ENCODE results near the gene CHML.

Gene CHML

DNA sequence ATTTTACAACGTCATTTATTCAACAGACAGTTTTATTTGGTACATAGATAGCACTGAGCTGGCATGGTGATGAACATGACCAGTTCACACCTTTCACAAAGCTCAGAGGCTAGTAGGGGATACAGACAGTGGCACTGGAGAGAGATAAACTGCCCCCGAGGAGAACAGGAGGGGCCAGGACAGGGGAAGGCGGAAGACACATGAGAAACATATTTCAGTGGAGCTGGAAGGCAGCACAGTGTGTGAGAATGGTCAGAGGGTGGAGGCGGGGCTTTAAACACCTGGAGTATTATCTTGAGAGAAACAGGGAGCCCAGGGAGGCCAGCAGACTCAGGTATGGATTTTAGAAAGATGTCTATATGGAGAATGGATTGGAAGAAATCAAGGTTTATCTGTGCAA, 49.5 kb downstream of the CHML start:
- TF ChIP-seq, protein P1, sequence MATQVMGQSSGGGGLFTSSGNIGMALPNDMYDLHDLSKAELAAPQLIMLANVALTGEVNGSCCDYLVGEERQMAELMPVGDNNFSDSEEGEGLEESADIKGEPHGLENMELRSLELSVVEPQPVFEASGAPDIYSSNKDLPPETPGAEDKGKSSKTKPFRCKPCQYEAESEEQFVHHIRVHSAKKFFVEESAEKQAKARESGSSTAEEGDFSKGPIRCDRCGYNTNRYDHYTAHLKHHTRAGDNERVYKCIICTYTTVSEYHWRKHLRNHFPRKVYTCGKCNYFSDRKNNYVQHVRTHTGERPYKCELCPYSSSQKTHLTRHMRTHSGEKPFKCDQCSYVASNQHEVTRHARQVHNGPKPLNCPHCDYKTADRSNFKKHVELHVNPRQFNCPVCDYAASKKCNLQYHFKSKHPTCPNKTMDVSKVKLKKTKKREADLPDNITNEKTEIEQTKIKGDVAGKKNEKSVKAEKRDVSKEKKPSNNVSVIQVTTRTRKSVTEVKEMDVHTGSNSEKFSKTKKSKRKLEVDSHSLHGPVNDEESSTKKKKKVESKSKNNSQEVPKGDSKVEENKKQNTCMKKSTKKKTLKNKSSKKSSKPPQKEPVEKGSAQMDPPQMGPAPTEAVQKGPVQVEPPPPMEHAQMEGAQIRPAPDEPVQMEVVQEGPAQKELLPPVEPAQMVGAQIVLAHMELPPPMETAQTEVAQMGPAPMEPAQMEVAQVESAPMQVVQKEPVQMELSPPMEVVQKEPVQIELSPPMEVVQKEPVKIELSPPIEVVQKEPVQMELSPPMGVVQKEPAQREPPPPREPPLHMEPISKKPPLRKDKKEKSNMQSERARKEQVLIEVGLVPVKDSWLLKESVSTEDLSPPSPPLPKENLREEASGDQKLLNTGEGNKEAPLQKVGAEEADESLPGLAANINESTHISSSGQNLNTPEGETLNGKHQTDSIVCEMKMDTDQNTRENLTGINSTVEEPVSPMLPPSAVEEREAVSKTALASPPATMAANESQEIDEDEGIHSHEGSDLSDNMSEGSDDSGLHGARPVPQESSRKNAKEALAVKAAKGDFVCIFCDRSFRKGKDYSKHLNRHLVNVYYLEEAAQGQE (IDR thresholded peaks at IDR 0.05; ENCODE audit: low read depth): no peak
- TF ChIP-seq TCF12 (IDR thresholded peaks at IDR 0.05; ENCODE audit: low read depth): no peak
- TF ChIP-seq YY1 (IDR thresholded peaks at IDR 0.05; ENCODE audit: low read depth): no peak
- TF ChIP-seq, protein P2, sequence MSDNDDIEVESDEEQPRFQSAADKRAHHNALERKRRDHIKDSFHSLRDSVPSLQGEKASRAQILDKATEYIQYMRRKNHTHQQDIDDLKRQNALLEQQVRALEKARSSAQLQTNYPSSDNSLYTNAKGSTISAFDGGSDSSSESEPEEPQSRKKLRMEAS (IDR thresholded peaks at IDR 0.05): no peak
- TF ChIP-seq, protein P3, sequence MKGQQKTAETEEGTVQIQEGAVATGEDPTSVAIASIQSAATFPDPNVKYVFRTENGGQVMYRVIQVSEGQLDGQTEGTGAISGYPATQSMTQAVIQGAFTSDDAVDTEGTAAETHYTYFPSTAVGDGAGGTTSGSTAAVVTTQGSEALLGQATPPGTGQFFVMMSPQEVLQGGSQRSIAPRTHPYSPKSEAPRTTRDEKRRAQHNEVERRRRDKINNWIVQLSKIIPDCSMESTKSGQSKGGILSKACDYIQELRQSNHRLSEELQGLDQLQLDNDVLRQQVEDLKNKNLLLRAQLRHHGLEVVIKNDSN (IDR thresholded peaks at IDR 0.05): no peak
- TF ChIP-seq TAF1 (IDR thresholded peaks at IDR 0.05; ENCODE audit: low read depth): no peak
- TF ChIP-seq ZBTB7A (IDR thresholded peaks at IDR 0.05; ENCODE audit: low read depth): no peak
- TF ChIP-seq CEBPB (IDR thresholded peaks at IDR 0.05): no peak
- TF ChIP-seq EP300 (IDR thresholded peaks at IDR 0.05; ENCODE audit: borderline replicate concordance): no peak
- TF ChIP-seq RAD21 (IDR thresholded peaks at IDR 0.05; ENCODE audit: low read depth): no peak
- no peak for TF ChIP-seq FOXM1 (IDR thresholded peaks at IDR 0.05; ENCODE audit: borderline replicate concordance, low read depth)
- TF ChIP-seq TEAD4 (IDR thresholded peaks at IDR 0.05): no peak
- TF ChIP-seq NFIC (IDR thresholded peaks at IDR 0.05): no peak
- TF ChIP-seq CREB1 (IDR thresholded peaks at IDR 0.05; ENCODE audit: low read depth): no peak
- no peak for TF ChIP-seq EGR1 (IDR thresholded peaks at IDR 0.05)

Measured in Ishikawa (cell line).